ENCODE data around the gene FCN3.

Gene FCN3

DNA sequence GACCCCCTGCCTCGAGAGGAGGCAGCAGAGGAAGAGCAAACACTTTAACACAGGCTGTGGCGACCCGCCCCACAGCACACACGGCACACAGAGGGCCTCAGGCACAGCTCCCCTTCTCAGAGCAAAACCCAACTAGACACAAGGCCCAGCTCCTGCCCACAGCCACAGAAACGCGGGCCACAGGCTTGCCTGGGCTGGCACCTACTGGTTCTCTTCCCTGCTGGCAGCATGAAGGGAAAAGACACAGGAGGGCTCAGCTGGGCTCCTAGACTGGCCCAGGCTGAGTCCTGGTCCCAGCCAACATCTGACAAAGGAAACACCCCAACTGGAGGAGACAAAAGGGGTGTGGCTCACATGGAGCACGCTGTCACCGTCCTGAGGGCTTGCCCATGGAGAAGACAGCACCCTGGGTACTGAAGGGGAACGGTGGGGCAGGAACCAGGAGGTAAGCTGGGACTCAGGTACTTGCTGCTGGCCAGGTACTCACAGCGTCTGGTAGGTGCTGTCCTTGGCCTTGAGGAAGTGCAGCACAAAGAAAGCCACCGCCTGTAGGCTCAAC is 5.0 kb upstream of the FCN3 start:
- peak; percentile 29 for DNase-seq

DNA sequence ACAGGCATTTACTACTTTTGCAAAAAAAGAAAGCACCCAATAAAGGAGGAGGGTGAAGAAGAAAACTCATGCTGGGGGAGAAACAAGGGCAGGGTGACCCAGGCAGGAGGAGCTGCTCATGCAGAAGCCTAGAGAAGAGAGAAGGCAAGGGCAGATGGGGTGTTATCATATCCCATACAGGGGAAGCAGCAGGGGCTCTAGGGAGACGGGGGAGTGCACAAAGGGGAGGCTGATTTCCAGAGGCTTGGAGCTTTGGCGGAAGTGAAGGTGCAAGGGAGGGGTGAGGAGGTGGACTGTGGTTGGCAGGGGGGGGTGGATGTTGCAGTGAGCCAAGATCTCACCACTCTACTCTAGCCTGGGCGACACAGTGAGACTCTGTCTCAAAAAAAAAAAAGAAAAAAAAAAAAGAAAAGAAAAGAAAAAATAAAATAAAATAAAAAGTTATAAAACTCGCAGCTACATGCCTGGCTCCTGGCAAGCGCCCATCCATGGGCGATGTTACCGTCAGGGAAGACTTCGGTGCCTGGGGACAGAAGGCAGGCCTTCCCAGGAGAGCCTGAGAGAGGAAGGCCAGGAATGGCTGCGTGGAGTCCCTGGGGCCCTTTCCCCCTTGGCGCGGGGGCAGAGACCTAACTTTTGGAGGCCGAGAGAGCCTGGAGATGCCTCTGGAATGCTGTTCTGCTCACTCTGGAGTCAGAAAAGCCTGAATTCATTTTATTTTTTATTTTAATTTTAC is 3.3 kb upstream of the FCN3 start:
- peak; percentile 29 for DNase-seq

- DNase-seq, result no peak
These were observed 1.6 kb downstream of the FCN3 start for GRCh38 chr1:27372808-27373690.

GRCh38 chr1:27372022-27372807 is 2.4 kb downstream of the FCN3 start:
- DNase-seq, result no peak

DNA sequence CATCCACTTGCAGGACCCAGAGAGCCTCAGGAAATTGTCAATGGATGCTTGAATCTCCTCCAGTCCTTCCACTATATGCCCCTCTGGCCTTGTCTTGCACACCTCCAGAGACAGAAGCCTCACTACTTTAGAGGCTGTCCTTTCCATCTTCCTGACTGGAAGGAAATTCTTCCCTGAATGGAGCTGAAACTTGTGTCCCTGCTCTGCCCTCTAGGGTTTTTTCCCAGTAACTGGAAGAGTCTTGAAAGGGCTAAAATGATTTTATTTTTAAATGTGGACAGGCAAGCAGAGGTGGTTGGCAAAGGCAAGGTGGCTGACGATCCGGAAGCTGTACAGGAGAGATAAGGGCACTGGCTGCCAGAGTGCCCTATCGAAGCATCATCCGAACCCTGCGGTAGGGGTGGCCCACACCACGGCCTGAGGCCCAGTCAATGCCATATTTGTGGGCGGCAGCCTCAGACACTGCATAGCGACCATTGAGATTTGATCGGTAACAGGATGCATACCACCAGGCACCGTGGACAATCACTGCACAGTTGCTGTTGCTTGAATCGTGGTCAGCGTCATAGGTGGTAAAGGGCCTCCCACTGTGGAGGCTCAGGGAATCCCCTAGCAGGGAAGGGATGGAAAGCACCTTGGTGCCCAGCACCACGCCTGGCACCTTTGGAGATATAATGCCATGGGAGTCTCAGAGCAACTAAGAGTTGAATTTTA is 5.6 kb downstream of the FCN3 start:
- no peak for DNase-seq

- DNase-seq, result no peak
These were observed 7.4 kb downstream of the FCN3 start for GRCh38 chr1:27367160-27367650.

DNA sequence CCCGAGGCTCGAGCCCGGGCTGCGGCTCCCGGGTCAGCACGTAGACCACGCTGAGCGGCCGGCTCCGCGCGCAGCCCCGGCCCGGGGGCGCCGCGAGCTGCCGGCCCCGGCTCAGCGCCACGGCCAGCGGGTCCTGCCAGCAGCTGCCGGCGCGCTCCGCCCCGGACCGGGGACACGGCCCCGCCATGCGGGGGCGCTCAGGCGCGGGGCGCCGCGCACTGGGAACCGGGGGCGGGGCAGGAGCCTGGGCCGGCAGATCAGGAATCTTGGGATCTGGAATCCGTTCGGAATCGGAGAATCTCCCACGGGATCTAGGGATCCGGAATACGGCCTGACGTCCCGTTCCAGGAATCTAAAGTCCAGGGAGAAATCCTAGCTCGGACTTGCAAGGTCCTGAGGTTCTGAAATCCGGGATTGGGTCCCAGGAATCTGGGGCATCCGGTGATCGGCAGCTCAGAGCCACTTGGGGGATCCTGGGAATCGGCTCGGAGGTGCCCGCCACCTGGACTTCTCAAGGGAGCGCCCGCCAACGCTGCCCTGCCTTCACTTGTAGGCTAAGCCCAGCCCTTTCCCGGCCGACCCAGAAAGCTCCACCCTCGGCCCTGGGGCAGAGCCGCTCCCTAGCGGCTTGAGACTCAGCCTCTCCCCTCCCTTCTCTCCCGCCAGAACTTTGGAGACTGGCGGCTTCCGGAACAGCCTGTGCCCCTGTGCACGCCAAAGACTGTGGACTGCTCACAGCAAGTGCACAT is 8.0 kb downstream of the FCN3 start, which contains the start of gene MAP3K6:
Gene MAP3K6 (minus strand): TSS at position 551 of the 749 bp plus-strand sequence. CDS start 364 bp downstream, at position 187.
- DNase-seq, result peak; percentile 73

DNA sequence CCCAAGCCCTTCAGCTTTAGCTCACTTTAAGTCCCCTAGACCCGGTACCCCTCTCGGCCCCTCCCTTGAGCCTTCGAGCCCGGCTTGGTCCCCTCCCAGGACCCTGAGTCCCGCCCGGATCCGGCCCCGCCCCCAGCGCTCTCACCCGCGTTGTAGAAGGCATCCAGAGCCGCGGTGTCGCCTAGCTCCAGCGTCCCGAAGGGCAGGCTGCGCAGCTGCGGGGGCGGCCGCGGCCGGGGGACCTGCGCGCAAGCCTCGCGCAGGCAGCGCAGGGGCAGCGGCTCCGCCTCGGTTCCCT is 8.6 kb downstream of the FCN3 start:
- DNase-seq, result peak; percentile 71

DNA sequence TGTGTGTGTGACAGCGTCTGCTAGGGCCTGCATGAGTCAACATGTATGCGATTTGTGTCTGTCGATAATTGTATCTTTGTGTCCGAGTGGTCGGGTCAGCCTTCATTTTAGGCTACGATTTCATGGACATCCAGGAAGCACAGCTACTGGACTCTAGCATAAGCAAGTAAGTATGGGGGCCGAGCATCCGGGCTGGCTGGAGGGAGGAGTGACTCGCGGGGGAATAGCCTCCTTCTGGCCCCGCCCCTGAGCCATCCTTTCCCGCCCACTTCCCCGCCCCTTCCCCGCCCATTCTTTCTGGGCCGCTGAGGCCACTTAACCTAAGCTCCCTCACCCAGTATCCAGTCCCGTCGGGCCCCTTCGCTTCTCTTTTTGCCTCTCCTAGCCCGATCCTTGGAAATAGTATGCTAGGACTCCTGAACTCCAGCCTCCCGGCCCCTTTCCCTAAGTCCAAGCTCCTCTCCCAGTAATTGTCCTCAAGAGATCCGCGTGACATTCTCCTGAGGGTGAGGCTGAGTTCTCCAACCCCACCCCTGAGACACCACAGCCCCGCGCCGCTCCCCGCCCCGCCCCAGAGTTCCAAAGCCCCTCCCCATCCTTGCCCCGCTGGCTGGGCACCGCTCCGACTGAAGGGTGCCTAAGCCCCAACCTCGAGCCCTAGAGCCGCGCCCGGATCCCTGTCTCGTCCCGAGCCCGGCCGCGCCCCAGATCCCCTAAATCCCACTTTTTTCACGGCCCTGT is 9.1 kb downstream of the FCN3 start:
- peak; percentile 84 for DNase-seq

GRCh38 chr1:27364696-27365371 is 9.8 kb downstream of the FCN3 start:
- no peak for DNase-seq

- DNase-seq, result no peak
These were observed 10.6 kb downstream of the FCN3 start for GRCh38 chr1:27363766-27364695.

- no peak for DNase-seq
These were observed 13.1 kb downstream of the FCN3 start for GRCh38 chr1:27361553-27361952.

GRCh38 chr1:27361044-27361402 is 13.6 kb downstream of the FCN3 start:
- DNase-seq, result no peak

- no peak for DNase-seq
These were observed 14.2 kb downstream of the FCN3 start for GRCh38 chr1:27360159-27361043.

GRCh38 chr1:27359822-27360158 is 14.8 kb downstream of the FCN3 start:
- no peak for DNase-seq

DNA sequence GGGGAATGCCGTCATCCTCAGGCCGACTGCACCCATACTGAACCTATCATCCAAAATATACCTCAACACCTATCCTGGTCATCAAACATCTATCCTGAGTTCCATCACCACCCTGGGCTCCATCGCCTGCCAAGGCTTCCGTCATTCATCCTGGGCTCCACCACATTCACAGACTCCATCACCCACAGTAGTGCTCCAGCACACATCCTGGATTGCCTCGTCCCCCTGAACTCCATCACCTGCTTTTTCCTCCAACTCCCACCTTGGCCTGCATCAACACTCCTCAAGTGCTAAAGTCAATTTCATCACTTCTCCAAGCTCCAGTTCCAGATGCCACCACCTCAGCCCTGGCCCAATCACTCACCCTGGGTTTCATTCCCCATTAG is 15.7 kb downstream of the FCN3 start:
- no peak for DNase-seq

DNA sequence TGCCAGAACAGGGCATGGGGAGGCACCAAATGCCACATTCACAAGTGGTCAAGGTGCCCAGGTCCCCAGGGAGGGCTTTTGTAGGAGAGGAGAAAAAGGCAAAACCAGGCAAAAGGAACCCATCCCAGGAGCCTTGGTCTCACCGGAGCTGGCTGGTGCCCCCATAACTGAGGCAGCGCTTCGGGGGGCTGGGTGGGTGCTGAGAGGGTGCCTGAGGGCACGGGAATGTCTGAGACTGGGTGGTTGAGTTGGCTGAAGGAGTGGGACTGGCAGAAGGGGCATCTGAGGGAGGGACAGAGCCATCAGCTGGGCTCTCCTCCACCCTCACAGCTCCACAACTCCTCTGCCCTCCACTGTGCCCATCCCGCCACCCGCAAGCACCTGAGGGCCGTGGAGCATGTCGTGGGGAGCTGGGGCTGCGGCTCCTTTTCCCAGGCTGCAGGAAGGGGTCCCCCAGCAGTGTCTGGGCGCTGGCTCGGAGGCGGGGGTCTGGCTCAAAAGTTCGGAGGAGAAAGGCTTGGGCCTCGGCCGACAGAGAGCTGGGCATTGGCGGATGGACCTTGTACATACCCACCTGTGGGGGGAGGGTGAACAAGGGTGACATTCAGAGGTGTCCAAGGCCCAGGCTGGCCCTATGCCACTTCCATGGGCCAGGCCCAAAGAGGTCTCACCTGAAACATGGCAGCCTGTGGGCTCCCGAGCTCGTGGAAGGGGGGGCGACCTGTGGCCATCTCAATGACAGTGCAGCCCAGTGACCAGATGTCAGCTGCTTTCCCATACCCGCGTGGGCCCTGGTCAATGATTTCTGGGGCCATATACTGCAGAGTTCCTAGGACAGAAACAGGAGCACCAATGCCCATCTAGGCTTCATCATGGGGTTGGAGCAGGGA is 16.3 kb downstream of the FCN3 start:
- no peak for DNase-seq

All from NCI-H69 (cell line).